HEK293 (cell line): ENCODE measurements around the gene PHF21A.

Experiments
- EGR2 ChIP-seq: fragments of 450-650 bp; formaldehyde crosslinking; IDR thresholded peaks from 2 replicates; pipeline ENCODE4 v1.5.1; 2016; ENCODE audit warnings: low read depth, missing biosample characterization, missing genetic modification characterization
- GLIS1 ChIP-seq: fragments of 450-650 bp; formaldehyde crosslinking; IDR thresholded peaks from 2 replicates; pipeline ENCODE4 v1.5.1; 2016; ENCODE audit warnings: missing biosample characterization, missing genetic modification characterization
- IKZF3 ChIP-seq: fragments of 450-650 bp; IDR thresholded peaks from 2 replicates; pipeline ENCODE4 v1.5.0; 2018; ENCODE audit warnings: missing biosample characterization, mild to moderate bottlenecking, missing genetic modification characterization, moderate library complexity
- MYNN ChIP-seq: fragments of 450-650 bp; formaldehyde crosslinking; IDR thresholded peaks from 2 replicates; pipeline ENCODE4 v1.5.1; 2016; ENCODE audit warnings: missing biosample characterization, missing genetic modification characterization, borderline replicate concordance
- PRDM10 ChIP-seq: fragments of 450-650 bp; formaldehyde crosslinking; IDR thresholded peaks from 2 replicates; pipeline ENCODE4 v1.5.1; 2016; ENCODE audit warnings: missing biosample characterization, missing genetic modification characterization
- REPIN1 ChIP-seq: fragments of 450-650 bp; formaldehyde crosslinking; IDR thresholded peaks from 2 replicates; pipeline ENCODE4 v1.5.1; 2017; ENCODE audit warnings: missing biosample characterization, missing genetic modification characterization, low read depth
- SP3 ChIP-seq: fragments of 450-650 bp; formaldehyde crosslinking; IDR thresholded peaks from 2 replicates; pipeline ENCODE4 v1.5.1; 2016; ENCODE audit warnings: missing biosample characterization, missing genetic modification characterization
- YY2 ChIP-seq: fragments of 450-650 bp; formaldehyde crosslinking; IDR thresholded peaks from 2 replicates; pipeline ENCODE4 v1.5.1; 2016; ENCODE audit warnings: missing biosample characterization, missing genetic modification characterization
- ZBTB17 ChIP-seq: fragments of 450-650 bp; formaldehyde crosslinking; IDR thresholded peaks from 2 replicates; pipeline ENCODE4 v1.5.1; 2016; ENCODE audit warnings: missing biosample characterization, missing genetic modification characterization
- ZBTB20 ChIP-seq: fragments of 450-650 bp; formaldehyde crosslinking; IDR thresholded peaks from 2 replicates; pipeline ENCODE4 v1.5.1; 2016; ENCODE audit warnings: missing biosample characterization, missing genetic modification characterization
- ZBTB26 ChIP-seq: fragments of 450-650 bp; formaldehyde crosslinking; optimal IDR thresholded peaks from 2 replicates; pipeline ENCODE3; 2016; ENCODE audit warnings: missing biosample characterization, mild to moderate bottlenecking, missing genetic modification characterization
- ZNF148 ChIP-seq: fragments of 450-650 bp; formaldehyde crosslinking; IDR thresholded peaks from 2 replicates; pipeline ENCODE4 v1.5.0; 2017; ENCODE audit warnings: missing biosample characterization, missing genetic modification characterization, borderline replicate concordance
- ZNF155 ChIP-seq: fragments of 450-650 bp; formaldehyde crosslinking; IDR thresholded peaks from 2 replicates; pipeline ENCODE4 v1.5.1; 2016; ENCODE audit warnings: missing biosample characterization, missing genetic modification characterization
- ZNF19 ChIP-seq: fragments of 450-650 bp; formaldehyde crosslinking; IDR thresholded peaks from 2 replicates; pipeline ENCODE4; 2016; ENCODE audit warnings: missing biosample characterization, missing genetic modification characterization, low read depth
- ZNF248 ChIP-seq: fragments of 450-650 bp; formaldehyde crosslinking; IDR thresholded peaks from 2 replicates; pipeline ENCODE4 v1.5.1; 2017; ENCODE audit warnings: missing biosample characterization, missing genetic modification characterization
- ZNF398 ChIP-seq: fragments of 450-650 bp; formaldehyde crosslinking; IDR thresholded peaks from 2 replicates; pipeline ENCODE4 v1.5.1; 2017; ENCODE audit warnings: missing biosample characterization, missing genetic modification characterization
- ZNF513 ChIP-seq: fragments of 450-650 bp; IDR thresholded peaks from 2 replicates; pipeline ENCODE4 v1.5.1; 2018; ENCODE audit warnings: missing biosample characterization, missing genetic modification characterization
- ZNF518A ChIP-seq: fragments of 450-650 bp; formaldehyde crosslinking; conservative IDR thresholded peaks from 2 replicates; pipeline ENCODE4 v1.5.1; 2016; ENCODE audit warnings: low read depth, missing biosample characterization, missing genetic modification characterization
- ZNF596 ChIP-seq: fragments of 450-650 bp; IDR thresholded peaks from 2 replicates; pipeline ENCODE4 v1.5.0; 2018; ENCODE audit warnings: missing biosample characterization, mild to moderate bottlenecking, missing genetic modification characterization, moderate library complexity
- ZNF837 ChIP-seq: fragments of 450-650 bp; formaldehyde crosslinking; IDR thresholded peaks from 2 replicates; pipeline ENCODE4 v1.5.1; 2016; ENCODE audit warnings: missing biosample characterization, missing genetic modification characterization
- ZSCAN4 ChIP-seq: fragments of 450-650 bp; formaldehyde crosslinking; IDR thresholded peaks from 2 replicates; pipeline ENCODE4 v1.5.1; 2017; ENCODE audit warnings: missing biosample characterization, missing genetic modification characterization

Gene PHF21A

GRCh38 chr11:46121724-46122477, 647 bp upstream of the PHF21A start (continued):
- TF ChIP-seq ZNF398 (tag by site-specific recombination): peak; percentile 92
- 0 out of 2 replicates have a peak, but pooled peaks have one; percentile 7 for TF ChIP-seq ZNF596 (tag by site-specific recombination)
- TF ChIP-seq ZBTB20: peak; percentile 62; the same call in 1 of the 2 replicates
- TF ChIP-seq GLIS1 (tag by site-specific recombination): no peak
- peak; percentile 18; the same call in 1 of the 2 replicates for TF ChIP-seq ZNF513 (tag by site-specific recombination)
- TF ChIP-seq SP3 (tag by site-specific recombination): 0 out of 2 replicates have a peak, but pooled peaks have one; percentile 27
- TF ChIP-seq YY2 (tag by site-specific recombination): no peak
- peak; percentile 32; the same call in 1 of the 2 replicates for TF ChIP-seq ZBTB17 (tag by site-specific recombination)
- no peak for TF ChIP-seq ZNF248 (tag by site-specific recombination)
- TF ChIP-seq ZBTB26 (tag by site-specific recombination): peak; percentile 52
- TF ChIP-seq REPIN1: no peak
- no peak for TF ChIP-seq EGR2 (tag by site-specific recombination)
- peak; percentile 54 for TF ChIP-seq PRDM10
- TF ChIP-seq MYNN (tag by site-specific recombination): no peak
- TF ChIP-seq ZSCAN4 (tag by site-specific recombination): no peak
- peak; percentile 77; the same call in 1 of the 2 replicates for TF ChIP-seq IKZF3
- TF ChIP-seq ZNF518A (tag by site-specific recombination): no peak
- TF ChIP-seq ZNF155: no peak
- no peak for TF ChIP-seq ZNF19
- TF ChIP-seq ZNF837 (tag by site-specific recombination): no peak
- no peak for TF ChIP-seq ZNF148 (tag by site-specific recombination)
